Mucosa of descending colon (tissue), 3 donors: Measurements from ENCODE around the gene LAMA5. TPM values are rescaled to one million over a fixed set of nuclear protein-coding genes. Genes with fewer than 3 reads are reported as not detected.

Experiments used
- ATAC-seq: fragments of 200-7000 bp; cut with Tn5 transposase; one replicate; pipeline ENCODE4 v1.9.1; 2020; ENCODE audit warnings: mild to moderate bottlenecking, moderate library complexity
- DNase-seq, 3 donors: peaks; one replicate each; pipeline ENCODE4 v3.0.0-alpha.2; 2020
- H3K36me3 ChIP-seq: fragments of 200-600 bp; one replicate; pipeline ENCODE4 v1.8.0; 2021; ENCODE audit warnings: low read depth, mild to moderate bottlenecking
- H3K4me1 ChIP-seq: fragments of 200-600 bp; one replicate; pipeline ENCODE4 v1.8.0; 2021; ENCODE audit warnings: low read depth, mild to moderate bottlenecking
- H3K4me3 ChIP-seq: fragments of 200-600 bp; one replicate; pipeline ENCODE4 v1.8.0; 2021; ENCODE audit warnings: mild to moderate bottlenecking
- H3K9me3 ChIP-seq: fragments of 200-600 bp; one replicate; pipeline ENCODE4 v1.8.0; 2021; ENCODE audit warnings: mild to moderate bottlenecking
- intact Hi-C, 2 donors: fragments of 100-400 bp; cut with DNase I in 1 of 2; cut with micrococcal nuclease in 1 of 2; formaldehyde crosslinking; loops; one replicate each; pipeline versions ENCODE4 v1.11.0 to v1.11.1; 2022; cut with DNase I, micrococcal nuclease
- total RNA-seq, 3 donors: library from RNA; stranded (reverse); fragmentation: NEBNext Ultra II Directional in 2 of 3; extraction: Animal tissue kit (Norgen Biotek cat#: 25700) in 2 of 3; gene quantifications; one replicate each; pipeline versions ENCODE4 v1.2.1 to v1.2.4, GENCODE V29; 2021 to 2023
- TF ChIP-seq, protein P1 (sequence below): fragments of 200-600 bp; IDR thresholded peaks from one replicate; pipeline ENCODE4 v1.8.0; 2022; ENCODE audit warnings: antibody characterized with exemption, mild to moderate bottlenecking
- donor health status: DM: no; HTN: no; CAD: no; lungs with moderate emphysema.
- donor health status: DM: no; HTN: no; CAD: no.
- donor health status: DM: no; HTN: yes; CAD: no.

The LAMA5 gene
- total RNA-seq, 3 donors from 2014 or later = 21.8 to 335 (median 40.7) TPM

DNA sequence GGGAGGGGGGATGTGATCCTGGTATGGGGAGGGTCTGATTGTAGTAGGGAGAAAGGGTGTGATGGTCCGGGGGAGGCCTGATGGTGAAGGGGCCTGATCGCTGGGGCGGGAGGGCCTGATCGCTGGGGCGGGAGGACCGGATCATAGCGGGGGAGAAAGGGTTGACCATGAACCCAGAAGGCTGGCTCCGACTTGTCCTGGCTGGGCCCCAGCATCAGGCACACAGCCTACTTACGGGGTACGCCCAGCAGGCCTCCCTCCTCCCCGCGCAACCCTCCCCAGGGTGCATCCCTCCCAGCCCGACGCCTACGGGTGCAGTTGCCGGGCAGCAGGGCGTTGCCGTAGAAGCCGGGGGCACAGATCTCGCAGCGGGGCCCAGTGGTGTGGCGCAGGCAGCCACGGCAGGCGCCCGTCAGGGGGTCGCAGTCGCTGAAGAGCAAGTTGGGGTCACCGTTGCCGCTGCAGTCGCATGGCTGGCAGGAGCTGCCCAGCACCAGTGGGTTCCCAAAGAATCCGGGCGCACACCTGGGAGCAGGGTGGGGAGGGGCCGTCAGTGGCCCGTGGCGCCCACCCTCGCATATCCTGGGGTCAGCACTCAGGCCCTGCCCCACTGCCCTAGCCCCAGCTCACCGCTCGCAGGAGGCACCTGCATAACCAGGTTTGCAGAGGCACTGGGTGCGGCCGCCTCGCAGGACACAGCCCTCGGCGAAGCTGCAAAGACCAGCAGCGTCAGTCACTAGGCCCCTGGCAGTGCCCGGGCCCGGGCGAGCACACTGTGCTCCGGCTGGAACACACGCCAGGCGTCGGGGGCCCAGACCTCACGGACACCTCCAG lies 43.7 kb downstream of the LAMA5 start:
- intact Hi-C loops = no loop called here
- TF ChIP-seq, protein P1, sequence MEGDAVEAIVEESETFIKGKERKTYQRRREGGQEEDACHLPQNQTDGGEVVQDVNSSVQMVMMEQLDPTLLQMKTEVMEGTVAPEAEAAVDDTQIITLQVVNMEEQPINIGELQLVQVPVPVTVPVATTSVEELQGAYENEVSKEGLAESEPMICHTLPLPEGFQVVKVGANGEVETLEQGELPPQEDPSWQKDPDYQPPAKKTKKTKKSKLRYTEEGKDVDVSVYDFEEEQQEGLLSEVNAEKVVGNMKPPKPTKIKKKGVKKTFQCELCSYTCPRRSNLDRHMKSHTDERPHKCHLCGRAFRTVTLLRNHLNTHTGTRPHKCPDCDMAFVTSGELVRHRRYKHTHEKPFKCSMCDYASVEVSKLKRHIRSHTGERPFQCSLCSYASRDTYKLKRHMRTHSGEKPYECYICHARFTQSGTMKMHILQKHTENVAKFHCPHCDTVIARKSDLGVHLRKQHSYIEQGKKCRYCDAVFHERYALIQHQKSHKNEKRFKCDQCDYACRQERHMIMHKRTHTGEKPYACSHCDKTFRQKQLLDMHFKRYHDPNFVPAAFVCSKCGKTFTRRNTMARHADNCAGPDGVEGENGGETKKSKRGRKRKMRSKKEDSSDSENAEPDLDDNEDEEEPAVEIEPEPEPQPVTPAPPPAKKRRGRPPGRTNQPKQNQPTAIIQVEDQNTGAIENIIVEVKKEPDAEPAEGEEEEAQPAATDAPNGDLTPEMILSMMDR = no peak
- Histone ChIP-seq H3K36me3 (no peaks in the 10 kb centered on the region), H3K4me1 (no peaks in the 10 kb centered on the region), H3K4me3 (no peak overlapping the region), H3K9me3 (no peaks in the 10 kb centered on the region)
- ATAC-seq (no peak), DNase-seq (no peak)

DNA sequence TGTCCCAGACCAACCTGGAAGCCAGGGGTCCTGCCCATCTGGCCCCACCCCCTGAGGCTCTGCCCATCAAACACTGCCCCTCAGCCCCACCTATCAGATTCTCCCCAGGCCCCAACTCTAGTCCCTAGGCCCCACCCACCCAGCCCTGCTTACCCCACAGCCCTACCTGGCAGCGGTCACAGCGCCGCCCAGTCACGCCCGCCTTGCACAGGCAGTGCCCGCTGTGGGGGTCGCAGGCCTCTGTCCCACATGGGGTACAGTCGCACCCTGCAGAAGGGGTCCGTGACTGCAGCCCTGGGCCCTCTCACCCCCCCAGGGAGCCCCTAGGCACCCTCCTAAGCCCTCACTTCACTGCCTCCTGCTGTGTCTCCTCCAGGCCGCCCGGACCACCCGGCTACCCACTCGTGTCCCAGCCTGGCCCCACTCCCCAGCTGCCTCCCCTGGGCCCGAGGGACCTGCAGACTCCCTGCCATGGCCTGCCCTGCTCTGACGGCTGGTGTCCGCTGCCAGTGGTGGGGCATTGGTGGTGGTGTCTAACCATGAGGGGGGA lies 44.5 kb downstream of the LAMA5 start:
- no peak overlapping the region for H3K4me3 ChIP-seq
- DNase-seq (no peak), ATAC-seq (no peak)
- H3K9me3 ChIP-seq = no peaks in the 10 kb centered on the region
- H3K4me1 ChIP-seq = no peaks in the 10 kb centered on the region
- H3K36me3 ChIP-seq = no peaks in the 10 kb centered on the region
- intact Hi-C loops = no loop called here
- TF ChIP-seq, protein P1 = no peak

DNA sequence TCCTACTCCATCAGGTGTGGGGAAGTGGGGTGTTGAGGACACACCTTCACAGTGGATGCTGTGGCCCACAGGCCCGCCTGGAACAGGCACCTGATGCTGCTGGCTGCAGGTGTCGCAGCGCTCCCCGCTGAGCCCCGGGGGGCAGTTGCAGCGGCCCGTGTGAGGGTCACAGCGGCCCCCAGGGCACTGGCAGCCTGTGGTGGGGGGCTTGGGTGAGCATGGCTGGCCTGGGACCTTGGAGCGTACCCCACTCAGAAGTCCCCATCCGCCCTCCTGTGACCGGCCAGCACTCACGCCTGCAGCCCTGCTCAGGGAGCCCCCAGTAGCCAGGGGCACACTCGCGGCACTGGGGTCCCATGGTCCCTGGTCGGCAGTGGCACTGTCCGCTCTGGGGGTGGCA lies 45.1 kb downstream of the LAMA5 start:
- intact Hi-C loops = no loop called here
- TF ChIP-seq, protein P1 = no peak
- no peaks in the 10 kb centered on the region for H3K9me3 ChIP-seq
- no peaks in the 10 kb centered on the region for H3K36me3 ChIP-seq
- DNase-seq (no peak), ATAC-seq (no peak)
- H3K4me3 ChIP-seq = no peak overlapping the region
- no peaks in the 10 kb centered on the region for H3K4me1 ChIP-seq

DNA sequence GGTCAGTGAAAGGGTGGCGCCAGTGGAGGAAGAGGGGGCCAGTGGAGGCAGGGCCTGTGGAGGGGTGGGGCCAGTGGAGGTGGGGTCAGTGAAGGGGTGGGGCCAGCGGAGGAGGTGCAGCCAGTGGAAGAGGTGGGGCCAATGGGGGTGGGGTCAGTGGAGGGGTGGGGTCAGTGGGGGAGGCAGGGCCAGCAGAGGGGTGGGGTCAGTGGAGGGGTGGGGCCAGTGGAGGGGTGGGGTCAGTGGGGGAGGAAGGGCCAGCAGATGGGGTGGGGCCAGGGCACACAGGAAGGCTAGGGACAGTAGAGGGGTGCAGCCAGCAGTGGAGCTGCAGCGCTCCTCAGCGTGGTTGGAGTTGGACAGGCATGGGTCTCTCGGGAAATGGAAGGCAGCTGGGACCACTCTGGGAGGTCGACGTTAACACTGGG lies 45.6 kb downstream of the LAMA5 start:
- TF ChIP-seq, protein P1 = no peak
- ATAC-seq (peak; percentile 33), DNase-seq (no peak)
- H3K4me1 ChIP-seq = no peaks in the 10 kb centered on the region
- H3K4me3 ChIP-seq = no peak overlapping the region
- H3K9me3 ChIP-seq = no peaks in the 10 kb centered on the region
- intact Hi-C loops = no loop called here
- no peaks in the 10 kb centered on the region for H3K36me3 ChIP-seq

DNA sequence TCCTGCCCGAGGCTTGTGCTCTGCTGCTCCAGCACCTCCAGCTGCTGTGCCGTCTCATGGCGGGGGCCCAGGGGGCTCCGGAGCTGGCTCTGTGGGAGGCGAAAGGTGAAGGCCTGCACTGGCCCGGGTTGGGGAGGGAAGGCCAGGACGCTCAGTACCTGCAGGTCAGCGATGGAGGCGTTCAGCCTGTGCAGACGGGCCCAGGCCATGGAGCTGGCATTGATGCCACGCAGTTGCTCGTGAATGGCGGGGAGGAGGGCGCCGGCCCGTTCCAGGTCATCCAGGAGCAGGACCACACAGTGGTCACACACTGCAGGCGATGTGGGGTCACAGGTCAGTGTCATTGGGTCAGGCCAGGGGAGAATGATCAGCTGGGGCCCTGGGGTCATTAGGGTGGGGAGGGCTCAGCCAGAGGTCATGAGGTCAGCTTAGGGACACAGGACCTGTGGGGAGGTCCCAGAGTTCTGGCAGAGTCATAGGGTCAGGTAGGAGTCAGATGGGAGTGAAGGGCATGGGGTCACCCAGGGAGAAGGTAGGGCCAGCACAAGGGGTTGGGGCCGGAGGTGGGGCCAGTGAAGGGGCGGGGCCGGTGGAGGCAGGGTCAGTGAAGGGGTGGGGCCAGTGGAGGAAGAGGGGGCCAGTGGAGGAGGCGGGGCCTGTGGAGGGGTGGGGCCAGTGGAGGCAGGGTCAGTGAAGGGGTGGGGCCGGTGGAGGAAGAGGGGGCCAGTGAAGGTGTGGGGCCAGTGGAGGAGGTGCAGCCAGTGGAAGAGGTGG lies 46.3 kb downstream of the LAMA5 start:
- TF ChIP-seq, protein P1 = no peak
- Histone ChIP-seq H3K9me3 (no peaks in the 10 kb centered on the region), H3K36me3 (no peaks in the 10 kb centered on the region), H3K4me3 (no peak overlapping the region), H3K4me1 (no peaks in the 10 kb centered on the region)
- DNase-seq = no peak
- ATAC-seq = peak; percentile 19
- intact Hi-C loops = no loop called here
